Endothelial cell of hepatic sinusoid (primary cell): ENCODE results near the gene TMEM222.

Experiments
- in situ Hi-C: cut with HindIII; loops from 2 replicates; pipeline ENCODE4 v1.10.0; 2017; ENCODE audit warnings: low sequenced_read_pairs

TMEM222 gene

GRCh38 chr1:27357281-27358037, 35.5 kb downstream of the TMEM222 start:
- in situ Hi-C loops = no loop called here

GRCh38 chr1:27358038-27358927, 36.3 kb downstream of the TMEM222 start:
- in situ Hi-C loops = no loop called here

DNA sequence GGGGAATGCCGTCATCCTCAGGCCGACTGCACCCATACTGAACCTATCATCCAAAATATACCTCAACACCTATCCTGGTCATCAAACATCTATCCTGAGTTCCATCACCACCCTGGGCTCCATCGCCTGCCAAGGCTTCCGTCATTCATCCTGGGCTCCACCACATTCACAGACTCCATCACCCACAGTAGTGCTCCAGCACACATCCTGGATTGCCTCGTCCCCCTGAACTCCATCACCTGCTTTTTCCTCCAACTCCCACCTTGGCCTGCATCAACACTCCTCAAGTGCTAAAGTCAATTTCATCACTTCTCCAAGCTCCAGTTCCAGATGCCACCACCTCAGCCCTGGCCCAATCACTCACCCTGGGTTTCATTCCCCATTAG, 37.0 kb downstream of the TMEM222 start:
- in situ Hi-C loops = no loop called here

- in situ Hi-C loops = no loop called here
These were observed 37.8 kb downstream of the TMEM222 start for GRCh38 chr1:27359822-27360158.

- in situ Hi-C loops = no loop called here
These were observed 38.4 kb downstream of the TMEM222 start for GRCh38 chr1:27360159-27361043.

DNA sequence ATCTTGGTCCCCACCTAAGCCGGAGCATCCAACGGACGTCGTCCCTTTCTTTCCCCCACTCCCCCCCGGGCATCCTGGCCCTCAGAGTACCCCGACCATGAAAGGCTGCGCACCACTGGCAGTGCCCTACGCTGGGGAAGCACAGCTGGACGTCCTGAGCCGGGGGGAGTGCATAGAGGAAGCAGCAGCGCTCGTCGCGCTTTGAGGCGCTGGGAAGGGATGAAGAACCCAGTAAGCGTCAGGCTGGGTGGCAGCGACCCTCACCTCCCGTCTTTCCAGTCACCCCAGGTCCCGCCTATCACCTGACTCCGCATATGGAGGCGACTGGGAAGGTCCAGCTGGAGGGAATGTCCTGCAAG, 39.1 kb downstream of the TMEM222 start:
- in situ Hi-C loops = no loop called here

- in situ Hi-C loops = no loop called here
These were observed 39.6 kb downstream of the TMEM222 start for GRCh38 chr1:27361553-27361952.

DNA sequence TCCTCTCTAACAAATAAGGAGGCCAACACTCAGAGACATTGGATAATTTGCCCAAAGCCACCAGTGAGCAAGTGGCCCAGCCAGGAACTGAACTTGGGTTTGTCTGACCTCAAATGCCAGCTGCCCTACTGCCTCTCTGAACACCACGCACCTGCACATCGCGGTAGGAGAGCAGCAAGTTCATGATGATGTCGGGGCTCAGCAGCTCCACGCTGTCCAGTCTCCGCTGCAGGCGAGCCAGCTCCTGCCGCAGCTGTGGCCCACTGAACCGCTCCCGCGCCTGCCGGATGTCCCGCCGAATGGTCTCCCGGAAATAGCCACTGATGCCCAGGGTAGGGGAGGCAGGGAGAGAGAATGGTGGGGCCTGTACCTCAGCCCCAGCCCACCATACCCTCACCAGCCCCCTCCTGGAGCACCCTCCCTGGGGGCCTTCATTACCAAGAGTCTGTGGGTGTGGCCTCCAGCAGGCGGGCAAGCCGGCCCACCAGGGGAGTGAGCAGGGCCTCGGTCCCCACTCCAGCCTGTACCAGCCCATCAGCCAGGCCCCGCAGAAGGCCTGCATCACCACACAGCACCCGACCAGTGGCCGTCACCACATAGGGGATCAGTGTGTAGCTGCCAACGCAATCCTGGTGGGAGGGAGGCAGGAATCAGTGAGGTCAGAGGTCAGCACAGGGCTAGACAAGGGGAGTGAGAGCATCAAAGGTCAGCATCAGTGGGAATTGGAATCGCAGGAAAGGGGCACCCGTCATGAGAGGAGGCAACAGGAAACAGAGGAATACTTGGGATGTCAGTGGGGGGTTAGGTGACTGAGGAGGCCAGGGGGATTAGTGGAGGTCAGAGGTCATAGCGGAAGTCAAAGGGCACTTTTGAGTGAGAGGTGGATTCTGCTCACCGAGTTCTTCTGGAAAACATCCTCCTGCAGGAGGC, 42.1 kb downstream of the TMEM222 start:
- in situ Hi-C loops = no loop called here

GRCh38 chr1:27364696-27365371, 42.9 kb downstream of the TMEM222 start:
- in situ Hi-C loops = no loop called here

DNA sequence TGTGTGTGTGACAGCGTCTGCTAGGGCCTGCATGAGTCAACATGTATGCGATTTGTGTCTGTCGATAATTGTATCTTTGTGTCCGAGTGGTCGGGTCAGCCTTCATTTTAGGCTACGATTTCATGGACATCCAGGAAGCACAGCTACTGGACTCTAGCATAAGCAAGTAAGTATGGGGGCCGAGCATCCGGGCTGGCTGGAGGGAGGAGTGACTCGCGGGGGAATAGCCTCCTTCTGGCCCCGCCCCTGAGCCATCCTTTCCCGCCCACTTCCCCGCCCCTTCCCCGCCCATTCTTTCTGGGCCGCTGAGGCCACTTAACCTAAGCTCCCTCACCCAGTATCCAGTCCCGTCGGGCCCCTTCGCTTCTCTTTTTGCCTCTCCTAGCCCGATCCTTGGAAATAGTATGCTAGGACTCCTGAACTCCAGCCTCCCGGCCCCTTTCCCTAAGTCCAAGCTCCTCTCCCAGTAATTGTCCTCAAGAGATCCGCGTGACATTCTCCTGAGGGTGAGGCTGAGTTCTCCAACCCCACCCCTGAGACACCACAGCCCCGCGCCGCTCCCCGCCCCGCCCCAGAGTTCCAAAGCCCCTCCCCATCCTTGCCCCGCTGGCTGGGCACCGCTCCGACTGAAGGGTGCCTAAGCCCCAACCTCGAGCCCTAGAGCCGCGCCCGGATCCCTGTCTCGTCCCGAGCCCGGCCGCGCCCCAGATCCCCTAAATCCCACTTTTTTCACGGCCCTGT, 43.6 kb downstream of the TMEM222 start:
- in situ Hi-C loops = no loop called here

- in situ Hi-C loops = no loop called here
These were observed 44.1 kb downstream of the TMEM222 start for GRCh38 chr1:27366113-27366410.

DNA sequence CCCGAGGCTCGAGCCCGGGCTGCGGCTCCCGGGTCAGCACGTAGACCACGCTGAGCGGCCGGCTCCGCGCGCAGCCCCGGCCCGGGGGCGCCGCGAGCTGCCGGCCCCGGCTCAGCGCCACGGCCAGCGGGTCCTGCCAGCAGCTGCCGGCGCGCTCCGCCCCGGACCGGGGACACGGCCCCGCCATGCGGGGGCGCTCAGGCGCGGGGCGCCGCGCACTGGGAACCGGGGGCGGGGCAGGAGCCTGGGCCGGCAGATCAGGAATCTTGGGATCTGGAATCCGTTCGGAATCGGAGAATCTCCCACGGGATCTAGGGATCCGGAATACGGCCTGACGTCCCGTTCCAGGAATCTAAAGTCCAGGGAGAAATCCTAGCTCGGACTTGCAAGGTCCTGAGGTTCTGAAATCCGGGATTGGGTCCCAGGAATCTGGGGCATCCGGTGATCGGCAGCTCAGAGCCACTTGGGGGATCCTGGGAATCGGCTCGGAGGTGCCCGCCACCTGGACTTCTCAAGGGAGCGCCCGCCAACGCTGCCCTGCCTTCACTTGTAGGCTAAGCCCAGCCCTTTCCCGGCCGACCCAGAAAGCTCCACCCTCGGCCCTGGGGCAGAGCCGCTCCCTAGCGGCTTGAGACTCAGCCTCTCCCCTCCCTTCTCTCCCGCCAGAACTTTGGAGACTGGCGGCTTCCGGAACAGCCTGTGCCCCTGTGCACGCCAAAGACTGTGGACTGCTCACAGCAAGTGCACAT, 44.6 kb downstream of the TMEM222 start, which contains the start of gene MAP3K6:
Gene MAP3K6, minus strand, starts transcription at position 551 of the 749 bp plus-strand sequence. Its CDS starts 364 bp downstream, at position 187.
- in situ Hi-C loops = no loop called here

GRCh38 chr1:27367160-27367650, 45.2 kb downstream of the TMEM222 start:
- in situ Hi-C loops = no loop called here

GRCh38 chr1:27368869-27369582, 47.1 kb downstream of the TMEM222 start:
- in situ Hi-C loops = no loop called here

- in situ Hi-C loops = no loop called here
These were observed 50.3 kb downstream of the TMEM222 start for GRCh38 chr1:27372022-27372807.

DNA sequence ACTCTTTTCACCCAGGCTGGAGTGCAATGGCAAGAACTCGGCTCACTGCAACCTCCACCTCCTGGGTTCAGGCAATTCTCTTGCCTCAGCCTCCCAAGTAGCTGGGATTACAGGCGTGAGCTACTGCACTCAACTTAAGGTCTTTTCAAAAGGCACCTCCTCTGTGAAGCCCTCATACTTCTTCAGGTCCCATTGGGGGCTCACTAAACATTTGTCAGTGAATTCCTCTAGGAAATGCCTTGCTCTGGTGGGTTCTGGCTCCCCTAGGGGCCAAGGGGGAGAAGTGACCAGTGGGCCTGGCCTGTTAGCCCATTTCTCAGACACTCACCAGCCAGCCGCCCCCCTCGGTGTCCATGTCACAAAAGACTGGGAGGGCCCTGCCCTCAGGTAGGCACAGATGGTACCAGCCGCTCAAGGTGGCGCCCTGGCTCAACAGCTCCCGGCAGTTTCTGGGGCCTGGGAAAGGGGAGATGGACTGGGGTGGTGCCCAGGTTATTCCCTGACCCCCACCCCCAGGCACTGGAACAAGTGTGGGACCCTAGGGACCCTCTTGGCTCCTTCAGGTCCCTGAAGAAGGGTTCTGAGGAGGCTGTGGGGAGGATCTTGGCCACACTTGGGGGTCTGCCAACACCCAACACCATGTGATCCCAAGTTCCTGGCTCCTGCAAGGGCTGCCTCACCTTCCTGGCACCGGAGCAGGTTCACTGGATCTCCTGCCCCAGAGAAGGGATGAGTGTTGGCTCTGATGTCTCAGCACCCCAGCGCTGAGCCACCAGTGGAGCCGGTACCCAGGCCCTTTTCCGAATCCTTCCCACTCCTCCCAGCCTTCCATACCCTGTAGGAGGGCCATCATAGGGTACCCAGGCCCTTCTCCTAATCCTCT, 51.1 kb downstream of the TMEM222 start:
- in situ Hi-C loops = no loop called here
